Measurements from ENCODE around the gene MAT2A. TPM values are rescaled to one million over a fixed set of nuclear protein-coding genes. Genes with fewer than 3 reads are reported as not detected.
"Not testable (repeated sequence)": the region's sequence is repeated elsewhere in the genome, so short reads cannot be mapped to it uniquely, and the experiment has no call there.

The MAT2A gene
- total RNA-seq, 6 donors from 2014 or later, result 108 to 219 (median 168) TPM

DNA sequence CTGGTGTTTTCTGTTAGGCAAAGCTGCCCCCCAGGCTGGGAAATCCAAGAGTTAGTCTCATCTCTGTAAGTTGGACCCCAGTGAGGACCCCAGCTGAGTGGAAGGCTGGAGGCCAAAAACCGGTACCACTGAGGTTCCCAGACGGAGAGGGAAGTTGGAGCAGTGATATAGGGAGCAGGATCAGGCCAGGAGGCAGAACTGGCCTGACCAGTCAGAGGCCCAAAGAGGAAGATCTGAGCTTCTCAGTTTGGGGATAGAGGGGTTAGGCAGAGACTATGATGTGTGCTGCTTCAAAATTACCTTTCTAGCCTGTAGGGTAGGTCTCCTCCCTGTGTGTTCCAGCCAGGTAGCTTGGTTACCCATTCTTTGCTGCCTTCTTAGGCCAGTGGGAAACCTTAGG lies 52.0 kb downstream of the MAT2A start:
- no peaks in the 10 kb centered on the region for H3K27me3 ChIP-seq
- peaks cover 0 to 7% (median 0%) of the 10 kb centered on the region in 4 donors for H3K36me3 ChIP-seq
- no peak overlapping the region for H3K4me3 ChIP-seq
- TF ChIP-seq POLR2AphosphoS5 (IDR thresholded peaks at IDR 0.05) (no peak), EP300 (IDR thresholded peaks at IDR 0.05) (no peak), POLR2A (IDR thresholded peaks at IDR 0.05) (no peak)
- TF ChIP-seq, protein P1, sequence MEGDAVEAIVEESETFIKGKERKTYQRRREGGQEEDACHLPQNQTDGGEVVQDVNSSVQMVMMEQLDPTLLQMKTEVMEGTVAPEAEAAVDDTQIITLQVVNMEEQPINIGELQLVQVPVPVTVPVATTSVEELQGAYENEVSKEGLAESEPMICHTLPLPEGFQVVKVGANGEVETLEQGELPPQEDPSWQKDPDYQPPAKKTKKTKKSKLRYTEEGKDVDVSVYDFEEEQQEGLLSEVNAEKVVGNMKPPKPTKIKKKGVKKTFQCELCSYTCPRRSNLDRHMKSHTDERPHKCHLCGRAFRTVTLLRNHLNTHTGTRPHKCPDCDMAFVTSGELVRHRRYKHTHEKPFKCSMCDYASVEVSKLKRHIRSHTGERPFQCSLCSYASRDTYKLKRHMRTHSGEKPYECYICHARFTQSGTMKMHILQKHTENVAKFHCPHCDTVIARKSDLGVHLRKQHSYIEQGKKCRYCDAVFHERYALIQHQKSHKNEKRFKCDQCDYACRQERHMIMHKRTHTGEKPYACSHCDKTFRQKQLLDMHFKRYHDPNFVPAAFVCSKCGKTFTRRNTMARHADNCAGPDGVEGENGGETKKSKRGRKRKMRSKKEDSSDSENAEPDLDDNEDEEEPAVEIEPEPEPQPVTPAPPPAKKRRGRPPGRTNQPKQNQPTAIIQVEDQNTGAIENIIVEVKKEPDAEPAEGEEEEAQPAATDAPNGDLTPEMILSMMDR (IDR thresholded peaks at IDR 0.05), result no peak
- no peak for DNase-seq
- ATAC-seq (ENCODE audit: low FRiP score in 2 of 2), result no peak
- H3K4me1 ChIP-seq, result peaks cover 71 to 79% (median 76%) of the 10 kb centered on the region in 4 donors
- no peaks in the 10 kb centered on the region for H3K9me3 ChIP-seq
- H3K27ac ChIP-seq, result peak overlapping the region; percentile 89 to 97 (median 96)
- WGBS, 2 donors, result 32 to 70% methylated on average over 2 of the region's 2 CpGs

GRCh38 chr2:85591563-85591962 lies 52.6 kb downstream of the MAT2A start:
- H3K27ac ChIP-seq, result peak overlapping the region; percentile 89 to 97 (median 96)
- H3K27me3 ChIP-seq, result no peaks in the 10 kb centered on the region
- no peaks in the 10 kb centered on the region for H3K9me3 ChIP-seq
- H3K36me3 ChIP-seq, result peaks cover 0 to 7% (median 0%) of the 10 kb centered on the region in 4 donors
- no peak overlapping the region for H3K4me3 ChIP-seq
- DNase-seq, result no peak
- H3K4me1 ChIP-seq, result peaks cover 70 to 79% (median 76%) of the 10 kb centered on the region in 4 donors
- TF ChIP-seq, protein P1 (IDR thresholded peaks at IDR 0.05), result no peak
- TF ChIP-seq POLR2A (IDR thresholded peaks at IDR 0.05), result no peak
- TF ChIP-seq EP300 (IDR thresholded peaks at IDR 0.05), result no peak
- TF ChIP-seq POLR2AphosphoS5 (IDR thresholded peaks at IDR 0.05), result no peak
- WGBS, 2 donors, result 62 to 78% methylated on average over 10 to 12 of the region's 12 CpGs
- ATAC-seq (ENCODE audit: low FRiP score in 2 of 2), result no peak

DNA sequence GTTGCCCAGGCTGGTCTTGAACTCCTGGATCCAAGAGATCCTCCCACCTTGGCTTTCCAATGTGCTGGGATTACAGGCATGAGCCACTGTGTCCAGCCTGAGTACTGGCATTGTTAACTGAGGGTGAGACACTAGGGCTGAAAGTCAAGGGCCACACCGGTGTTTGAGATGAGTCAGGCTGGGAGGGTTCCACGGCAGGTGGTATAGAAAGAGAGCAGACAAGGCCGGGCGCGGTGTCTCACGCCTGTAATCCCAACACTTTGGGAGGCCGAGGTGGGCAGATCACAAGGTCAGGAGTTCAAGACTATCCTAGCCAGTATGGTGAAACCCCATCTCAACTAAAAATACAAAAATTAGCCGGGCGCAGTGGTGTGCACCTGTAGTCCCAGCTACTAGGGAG lies 53.3 kb downstream of the MAT2A start:
- not testable (repeated sequence) for H3K27me3 ChIP-seq; H3K9me3 ChIP-seq; ATAC-seq (ENCODE audit: low FRiP score in 2 of 2); DNase-seq; H3K4me3 ChIP-seq
- peaks cover 67 to 78% (median 74%) of the 10 kb centered on the region in 4 donors for H3K4me1 ChIP-seq
- peaks cover 4 to 12% (median 5%) of the 10 kb centered on the region in 4 donors for H3K36me3 ChIP-seq
- whole genome bisulfite sequencing, 2 donors, result 93% methylated on average over 9 of the region's 9 CpGs
- H3K27ac ChIP-seq, result peak overlapping the region; percentile 89 to 97 (median 96)

- DNase-seq (no peak), ATAC-seq (ENCODE audit: low FRiP score in 2 of 2) (no peak)
- peaks cover 60 to 71% (median 67%) of the 10 kb centered on the region in 4 donors for H3K4me1 ChIP-seq
- 52 to 86% methylated on average over 1 to 3 of the region's 3 CpGs for WGBS, 2 donors
- H3K9me3 ChIP-seq, result no peaks in the 10 kb centered on the region
- TF ChIP-seq POLR2A (IDR thresholded peaks at IDR 0.05), result no peak
- TF ChIP-seq, protein P1 (IDR thresholded peaks at IDR 0.05), result no peak
- no peak for TF ChIP-seq EP300 (IDR thresholded peaks at IDR 0.05)
- TF ChIP-seq POLR2AphosphoS5 (IDR thresholded peaks at IDR 0.05), result no peak
- no peaks in the 10 kb centered on the region for H3K27me3 ChIP-seq
- no peak overlapping the region for H3K4me3 ChIP-seq
- H3K36me3 ChIP-seq, result peaks cover 8 to 20% (median 10%) of the 10 kb centered on the region in 4 donors
- peak overlapping the region; percentile 8 to 97 (median 65) for H3K27ac ChIP-seq
Measured at GRCh38 chr2:85593023-85593422, 54.1 kb downstream of the MAT2A start.

Small RNA genes lying within 50 kb of the gene (small RNA-seq; reads per million reads assigned to genes)
- gene RN7SL126P, result 0 reads per million in 4 donors

Other genes with a start within 250 kb of the MAT2A start
- 100 to 1,000 TPM; 128 to 172 (median 147) TPM for gene TGOLN2, start 211.2 kb upstream of the MAT2A start, total RNA-seq
- 10 to 100 TPM; 36.7 to 81.5 (median 57.9) TPM for gene RETSAT, start 184.6 kb upstream of the MAT2A start, total RNA-seq
- gene ELMOD3, start 184.4 kb upstream of the MAT2A start, total RNA-seq, result 10 to 100 TPM; 13.2 to 82.8 (median 24.1) TPM
- gene CAPG, start 128.8 kb upstream of the MAT2A start, total RNA-seq, result 100 to 1,000 TPM; 169 to 611 (median 375) TPM
- gene SH2D6, start 120.5 kb upstream of the MAT2A start, total RNA-seq, result under 1 TPM in 1 of 6 donors, not detected in 5; 0.51 TPM
- gene GGCX, start 22.3 kb downstream of the MAT2A start, total RNA-seq, result 10 to 100 TPM; 21.2 to 70.6 (median 38.0) TPM
- gene VAMP8, start 38.4 kb downstream of the MAT2A start, total RNA-seq, result 100 to 1,000 TPM in 4 of 6 donors, 10 to 100 TPM in 2; 62.8 to 289 (median 154) TPM
- gene VAMP5, start 45.3 kb downstream of the MAT2A start, total RNA-seq, result 100 to 1,000 TPM in 1 of 6 donors, 10 to 100 TPM in 5; 20.5 to 105 (median 44.0) TPM
- 100 to 1,000 TPM in 4 of 6 donors, 10 to 100 TPM in 2; 81.7 to 164 (median 108) TPM for gene RNF181, start 56.6 kb downstream of the MAT2A start, total RNA-seq
- 10 to 100 TPM; 18.9 to 45.8 (median 32.0) TPM for gene TMEM150A, start 63.5 kb downstream of the MAT2A start, total RNA-seq
- gene C2orf68, start 72.9 kb downstream of the MAT2A start, total RNA-seq, result 10 to 100 TPM; 24.6 to 46.1 (median 34.0) TPM
- gene USP39, start 77.0 kb downstream of the MAT2A start, total RNA-seq, result 100 to 1,000 TPM in 1 of 6 donors, 10 to 100 TPM in 5; 36.8 to 176 (median 67.3) TPM
- over 10,000 TPM; 10,501 to 67,270 (median 33,394) TPM for gene SFTPB, start 129.0 kb downstream of the MAT2A start, total RNA-seq
- 10 to 100 TPM; 12.2 to 24.7 (median 21.0) TPM for gene GNLY, start 155.2 kb downstream of the MAT2A start, total RNA-seq
- gene ATOH8, start 214.8 kb downstream of the MAT2A start, total RNA-seq, result 100 to 1,000 TPM in 2 of 6 donors, 10 to 100 TPM in 4; 60.2 to 121 (median 85.1) TPM

Measured in upper lobe of left lung (tissue), 6 donors.